Activated naive CD8-positive, alpha-beta T cell (primary cell): ENCODE data around the gene RYR2.
"Not testable (repeated sequence)": the region's sequence is repeated elsewhere in the genome, so short reads cannot be mapped to it uniquely, and the experiment has no call there.

Experiments used
- H3K27ac Mint-ChIP-seq: one replicate; pipeline ENCODE4 v1.8.0; 2021; ENCODE audit warnings: mixed read lengths
- H3K27me3 Mint-ChIP-seq: one replicate; pipeline ENCODE4 v1.8.0; 2021; ENCODE audit warnings: mixed read lengths
- H3K36me3 Mint-ChIP-seq: one replicate; pipeline ENCODE4 v1.8.0; 2021; ENCODE audit warnings: mixed read lengths
- H3K4me1 Mint-ChIP-seq: one replicate; pipeline ENCODE4 v1.8.0; 2021; ENCODE audit warnings: low read depth, mixed read lengths
- H3K4me3 Mint-ChIP-seq: one replicate; pipeline ENCODE4 v1.8.0; 2021; ENCODE audit warnings: mild to moderate bottlenecking, mixed read lengths
- H3K9me3 Mint-ChIP-seq: one replicate; pipeline ENCODE4 v1.8.0; 2021; ENCODE audit warnings: low read depth, mixed read lengths

Gene RYR2

GRCh38 chr1:237358555-237358954 lies 316.6 kb downstream of the RYR2 start:
- no peak overlapping the region for H3K27ac Mint-ChIP-seq
- no peak overlapping the region for H3K4me3 Mint-ChIP-seq
- H3K36me3 Mint-ChIP-seq, result no peaks in the 10 kb centered on the region
- no peaks in the 10 kb centered on the region for H3K4me1 Mint-ChIP-seq
- no peaks in the 10 kb centered on the region for H3K9me3 Mint-ChIP-seq
- H3K27me3 Mint-ChIP-seq, result peaks cover 1% of the 10 kb centered on the region

DNA sequence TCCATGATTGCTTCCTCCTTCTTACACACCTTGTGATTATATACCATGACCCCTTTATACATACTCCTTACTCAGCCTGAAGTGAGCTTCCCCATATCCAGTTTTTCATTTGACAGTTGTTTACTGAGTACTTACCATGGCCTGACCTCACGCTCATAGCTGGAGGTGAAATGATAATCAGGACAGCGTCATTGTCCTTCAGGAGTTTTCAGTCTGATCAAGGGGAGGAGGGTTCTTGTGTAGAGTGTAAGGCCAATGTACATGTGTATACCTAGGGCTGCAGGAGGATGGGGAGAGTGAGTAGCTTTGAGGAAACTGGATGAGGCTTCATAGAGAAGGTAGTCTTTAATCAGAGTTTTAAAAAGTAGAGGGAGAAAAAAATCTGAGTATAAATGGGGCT lies 325.8 kb downstream of the RYR2 start:
- Mint-ChIP-seq H3K27me3 (peaks cover 1% of the 10 kb centered on the region), H3K4me1 (no peaks in the 10 kb centered on the region), H3K4me3 (no peak overlapping the region), H3K36me3 (no peaks in the 10 kb centered on the region), H3K27ac (no peak overlapping the region), H3K9me3 (no peaks in the 10 kb centered on the region)

- not testable (repeated sequence) for H3K4me3 Mint-ChIP-seq, H3K27me3 Mint-ChIP-seq, H3K36me3 Mint-ChIP-seq, H3K9me3 Mint-ChIP-seq, H3K27ac Mint-ChIP-seq, H3K4me1 Mint-ChIP-seq
Observed at GRCh38 chr1:237371477-237371876, 329.5 kb downstream of the RYR2 start.

- H3K4me3 Mint-ChIP-seq, result no peak overlapping the region
- H3K4me1 Mint-ChIP-seq, result no peaks in the 10 kb centered on the region
- no peaks in the 10 kb centered on the region for H3K36me3 Mint-ChIP-seq
- no peaks in the 10 kb centered on the region for H3K9me3 Mint-ChIP-seq
- no peak overlapping the region for H3K27ac Mint-ChIP-seq
- peaks cover 6% of the 10 kb centered on the region for H3K27me3 Mint-ChIP-seq
Observed at GRCh38 chr1:237383791-237384190, 341.8 kb downstream of the RYR2 start.

GRCh38 chr1:237384213-237384612 lies 342.2 kb downstream of the RYR2 start:
- Mint-ChIP-seq H3K36me3 (no peaks in the 10 kb centered on the region), H3K27ac (no peak overlapping the region), H3K27me3 (peaks cover 8% of the 10 kb centered on the region), H3K9me3 (no peaks in the 10 kb centered on the region), H3K4me3 (no peak overlapping the region), H3K4me1 (no peaks in the 10 kb centered on the region)

GRCh38 chr1:237386362-237387143 lies 344.6 kb downstream of the RYR2 start:
- H3K27ac Mint-ChIP-seq, result no peak overlapping the region
- no peak overlapping the region for H3K4me3 Mint-ChIP-seq
- H3K9me3 Mint-ChIP-seq, result no peaks in the 10 kb centered on the region
- H3K27me3 Mint-ChIP-seq, result peaks cover 13% of the 10 kb centered on the region
- no peaks in the 10 kb centered on the region for H3K4me1 Mint-ChIP-seq
- H3K36me3 Mint-ChIP-seq, result no peaks in the 10 kb centered on the region

- peaks cover 13% of the 10 kb centered on the region for H3K27me3 Mint-ChIP-seq
- H3K4me3 Mint-ChIP-seq, result no peak overlapping the region
- no peak overlapping the region for H3K27ac Mint-ChIP-seq
- no peaks in the 10 kb centered on the region for H3K36me3 Mint-ChIP-seq
- no peaks in the 10 kb centered on the region for H3K4me1 Mint-ChIP-seq
- no peaks in the 10 kb centered on the region for H3K9me3 Mint-ChIP-seq
Observed at GRCh38 chr1:237387144-237387505, 345.1 kb downstream of the RYR2 start.

- no peak overlapping the region for H3K4me3 Mint-ChIP-seq
Observed at GRCh38 chr1:237390823-237391222, 348.8 kb downstream of the RYR2 start.

GRCh38 chr1:237393632-237394031 lies 351.6 kb downstream of the RYR2 start:
- Mint-ChIP-seq H3K36me3 (peaks cover 3% of the 10 kb centered on the region), H3K4me1 (no peaks in the 10 kb centered on the region), H3K9me3 (no peaks in the 10 kb centered on the region), H3K27me3 (peaks cover 8% of the 10 kb centered on the region), H3K27ac (no peak overlapping the region), H3K4me3 (no peak overlapping the region)

More at GRCh38 chr1:237390823-237391222, 348.8 kb downstream of the RYR2 start:
- no peaks in the 10 kb centered on the region for H3K9me3 Mint-ChIP-seq
- H3K27ac Mint-ChIP-seq, result no peak overlapping the region
- H3K36me3 Mint-ChIP-seq, result no peaks in the 10 kb centered on the region
- peaks cover 12% of the 10 kb centered on the region for H3K27me3 Mint-ChIP-seq
- H3K4me1 Mint-ChIP-seq, result no peaks in the 10 kb centered on the region

GRCh38 chr1:237394281-237394680 lies 352.3 kb downstream of the RYR2 start:
- Mint-ChIP-seq H3K4me1 (no peaks in the 10 kb centered on the region), H3K36me3 (peaks cover 3% of the 10 kb centered on the region), H3K27me3 (peaks cover 6% of the 10 kb centered on the region), H3K9me3 (no peaks in the 10 kb centered on the region), H3K4me3 (no peak overlapping the region), H3K27ac (no peak overlapping the region)

DNA sequence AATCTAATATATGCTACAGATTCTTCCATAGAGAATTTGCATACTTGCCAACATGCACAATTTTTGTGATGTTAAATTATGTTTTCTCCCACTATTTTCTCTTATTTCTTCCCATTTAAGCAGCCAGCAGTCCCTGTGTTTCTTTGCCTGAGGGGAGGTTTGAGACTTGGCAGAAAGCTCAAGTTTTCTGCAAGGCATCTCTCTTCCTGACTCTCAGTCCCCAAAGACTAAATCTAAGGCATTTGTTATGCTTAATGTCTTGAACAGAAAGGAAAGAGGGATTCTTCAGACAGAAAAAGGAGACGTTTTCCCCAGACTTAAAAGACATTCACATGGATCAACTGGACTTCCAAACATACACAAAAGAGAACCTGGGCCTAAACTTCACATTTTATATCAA lies 354.4 kb downstream of the RYR2 start:
- Mint-ChIP-seq H3K27ac (no peak overlapping the region), H3K4me3 (no peak overlapping the region), H3K27me3 (peaks cover 4% of the 10 kb centered on the region), H3K9me3 (no peaks in the 10 kb centered on the region), H3K4me1 (no peaks in the 10 kb centered on the region), H3K36me3 (peaks cover 3% of the 10 kb centered on the region)

DNA sequence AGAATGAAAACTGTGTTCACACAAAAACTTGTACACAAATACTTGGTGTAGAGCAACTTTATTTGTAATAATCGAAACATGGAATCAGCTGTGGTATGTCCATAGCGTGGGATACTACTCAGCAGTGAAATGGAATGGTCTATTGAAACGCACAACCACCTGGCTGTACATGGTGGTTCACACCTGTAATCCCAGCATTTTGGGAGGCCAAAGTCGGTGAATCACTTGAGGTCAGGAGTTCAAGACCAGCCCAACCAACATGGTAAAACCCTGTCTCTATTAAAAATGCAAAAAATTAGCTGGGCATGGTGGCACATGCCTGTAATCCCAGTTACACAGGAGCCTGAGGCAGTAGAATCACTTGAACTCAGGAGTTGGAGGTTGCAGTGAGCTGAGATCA lies 356.8 kb downstream of the RYR2 start:
- no peak overlapping the region for H3K4me3 Mint-ChIP-seq
- no peak overlapping the region for H3K27ac Mint-ChIP-seq
- H3K27me3 Mint-ChIP-seq, result peaks cover 4% of the 10 kb centered on the region
- peaks cover 9% of the 10 kb centered on the region for H3K9me3 Mint-ChIP-seq
- no peaks in the 10 kb centered on the region for H3K4me1 Mint-ChIP-seq
- H3K36me3 Mint-ChIP-seq, result peaks cover 3% of the 10 kb centered on the region

GRCh38 chr1:237405912-237406311 lies 363.9 kb downstream of the RYR2 start:
- Mint-ChIP-seq H3K36me3 (no peaks in the 10 kb centered on the region), H3K27me3 (peaks cover 2% of the 10 kb centered on the region), H3K9me3 (peaks cover 12% of the 10 kb centered on the region), H3K27ac (no peak overlapping the region), H3K4me3 (no peak overlapping the region), H3K4me1 (peaks cover 1% of the 10 kb centered on the region)

GRCh38 chr1:237411621-237412020 lies 369.6 kb downstream of the RYR2 start:
- Mint-ChIP-seq H3K27ac (no peak overlapping the region), H3K9me3 (peaks cover 3% of the 10 kb centered on the region), H3K4me1 (peaks cover 4% of the 10 kb centered on the region)

DNA sequence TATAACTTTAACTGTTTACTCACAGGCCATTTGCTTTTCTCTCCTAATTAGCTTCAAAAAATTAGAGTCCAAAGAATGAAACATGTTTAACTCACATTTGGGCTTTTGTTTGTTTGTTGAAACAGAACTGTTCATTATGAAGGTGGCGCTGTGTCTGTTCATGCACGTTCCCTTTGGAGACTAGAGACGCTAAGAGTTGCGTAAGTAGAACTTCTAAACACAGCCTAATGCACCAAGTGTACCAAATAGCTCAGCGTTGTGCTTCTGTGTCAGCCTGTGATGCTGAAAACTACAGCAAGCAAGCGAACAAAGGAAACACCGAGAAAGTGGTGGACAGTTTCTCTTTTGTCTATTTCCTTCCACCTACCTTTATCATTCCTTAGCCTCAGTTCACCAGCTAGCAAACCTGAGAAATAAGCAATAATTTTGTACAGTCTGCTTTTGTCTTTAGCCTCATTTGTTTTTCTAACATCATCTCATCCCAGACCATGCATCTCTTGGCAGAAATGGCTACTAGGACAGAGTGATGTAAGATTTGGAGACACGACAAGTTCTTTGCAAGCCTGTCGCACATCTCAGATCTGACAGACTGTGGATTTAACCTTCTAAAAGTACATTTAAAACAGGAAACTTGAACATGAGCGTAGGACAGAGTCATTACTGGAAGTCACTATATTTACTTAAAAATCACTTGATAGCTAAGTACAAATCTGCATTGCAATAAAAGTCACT lies 375.1 kb downstream of the RYR2 start:
- Mint-ChIP-seq H3K27me3 (peaks cover 5% of the 10 kb centered on the region), H3K4me1 (no peaks in the 10 kb centered on the region), H3K27ac (no peak overlapping the region), H3K9me3 (no peaks in the 10 kb centered on the region), H3K36me3 (no peaks in the 10 kb centered on the region), H3K4me3 (no peak overlapping the region)

More at GRCh38 chr1:237411621-237412020, 369.6 kb downstream of the RYR2 start:
- peaks cover 5% of the 10 kb centered on the region for H3K27me3 Mint-ChIP-seq
- H3K4me3 Mint-ChIP-seq, result no peak overlapping the region
- no peaks in the 10 kb centered on the region for H3K36me3 Mint-ChIP-seq
